LHCN-M2 (cell line): ENCODE results near the gene TCF7L2. TPM values are rescaled to one million over a fixed set of nuclear protein-coding genes. Genes with fewer than 3 reads are reported as not detected.

Experiments used
- DNase-seq: peaks from one replicate; pipeline ENCODE4 v3.0.0-alpha.2; 2012; ENCODE audit warnings: low read depth
- polyA plus RNA-seq: library from polyadenylated mRNA; unstranded; fragments of >200 nt; gene quantifications from one replicate; pipeline ENCODE4 v1.2.1, GENCODE V29; 2012; ENCODE audit warnings: missing spikeins
- total RNA-seq: library from RNA; depleted of rRNA; stranded (reverse); fragments of >200 nt; gene quantifications from 2 replicates; pipeline ENCODE4 v1.2.3, GENCODE V29; 2014; rRNA removed

Gene TCF7L2
- 2.9 and 3.4 TPM in 2 replicates for total RNA-seq
- polyA plus RNA-seq: 6.2 TPM

DNA sequence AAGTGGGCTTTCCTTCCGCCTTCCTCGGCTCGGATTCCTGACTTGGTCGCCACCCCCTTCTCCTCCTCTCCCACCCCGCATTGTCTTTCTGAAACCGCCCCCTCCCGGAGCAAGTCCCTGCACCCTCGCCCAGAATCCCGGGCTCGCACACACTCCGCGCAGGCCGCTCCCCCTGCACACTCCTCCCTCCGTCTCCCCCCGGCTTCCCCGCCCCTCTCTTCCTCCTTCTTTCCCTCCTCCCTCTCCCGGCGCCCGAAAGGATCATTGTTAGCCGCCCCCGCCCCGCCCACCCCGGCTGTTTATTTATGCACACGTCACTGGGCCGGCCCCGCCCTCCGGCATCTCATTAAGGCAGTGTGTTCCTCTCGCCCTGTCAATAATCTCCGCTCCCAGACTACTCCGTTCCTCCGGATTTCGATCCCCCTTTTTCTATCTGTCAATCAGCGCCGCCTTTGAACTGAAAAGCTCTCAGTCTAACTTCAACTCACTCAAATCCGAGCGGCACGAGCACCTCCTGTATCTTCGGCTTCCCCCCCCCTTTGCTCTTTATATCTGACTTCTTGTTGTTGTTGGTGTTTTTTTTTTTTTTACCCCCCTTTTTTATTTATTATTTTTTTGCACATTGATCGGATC lies at the start of gene TCF7L2:
TSS of gene TCF7L2 (plus strand) at position 373 of the 633 bp plus-strand sequence. CDS start 510 bp downstream, outside the sequence.
- DNase-seq: peak; percentile 96

DNA sequence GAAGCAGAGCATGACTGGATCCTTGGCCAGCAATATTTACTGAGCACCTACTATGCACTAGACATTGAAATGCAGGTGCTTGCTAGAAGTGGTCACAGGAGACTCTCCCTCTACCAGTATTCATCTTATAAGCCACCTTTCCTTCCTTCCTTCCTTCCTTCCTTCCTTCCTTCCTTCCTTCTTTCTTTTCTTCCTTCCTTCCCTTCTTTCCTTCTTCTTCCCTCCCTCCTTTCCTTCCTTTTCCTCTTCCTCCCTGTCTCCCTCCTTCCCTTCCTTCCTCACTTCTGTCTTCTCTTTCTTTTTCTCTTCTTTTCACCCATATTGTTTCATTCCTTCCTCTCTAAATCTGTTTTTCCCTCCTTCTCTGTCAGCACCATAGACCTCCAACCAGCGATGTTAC lies 47.3 kb upstream of the TCF7L2 start:
- no peak for DNase-seq

DNA sequence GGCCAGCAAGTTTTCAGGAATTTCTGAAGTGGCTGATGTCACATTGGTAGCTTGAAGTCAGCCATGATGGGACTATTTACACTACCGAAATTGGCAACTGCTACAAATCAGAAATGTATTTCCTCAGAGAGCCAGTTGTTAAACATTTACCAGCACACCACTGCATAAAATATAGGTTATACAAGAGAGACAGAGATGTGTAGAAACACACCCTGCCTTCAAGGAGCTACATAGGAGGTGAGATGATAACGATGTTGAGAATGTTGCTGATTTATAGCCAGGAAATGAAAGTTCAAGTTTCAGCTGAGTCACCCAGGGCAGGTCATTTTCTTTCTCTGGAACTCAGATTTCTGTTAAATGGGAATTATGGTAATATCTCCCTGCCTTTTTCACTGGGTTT lies 46.0 kb upstream of the TCF7L2 start:
- DNase-seq: peak; percentile 13

DNA sequence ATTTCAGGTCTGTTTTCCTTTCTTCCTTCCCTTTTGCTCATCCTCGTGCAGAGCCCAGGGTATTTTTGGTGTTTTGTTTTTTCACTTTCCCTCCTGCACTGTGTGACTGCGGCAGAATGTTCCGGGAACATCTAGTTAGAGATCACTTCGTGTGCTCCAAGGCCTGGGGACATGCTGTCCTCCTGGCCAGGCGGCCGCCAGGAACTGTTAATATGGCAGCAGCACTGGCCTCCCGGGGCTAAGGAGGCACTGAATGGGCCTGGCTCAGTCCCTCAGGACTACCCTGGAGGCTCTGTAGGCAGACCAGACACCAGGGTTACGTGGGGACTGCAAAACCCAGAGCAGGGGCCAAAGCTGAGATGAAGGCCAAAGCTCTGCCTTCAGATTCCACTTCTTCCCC lies 43.1 kb upstream of the TCF7L2 start:
- DNase-seq: no peak

DNA sequence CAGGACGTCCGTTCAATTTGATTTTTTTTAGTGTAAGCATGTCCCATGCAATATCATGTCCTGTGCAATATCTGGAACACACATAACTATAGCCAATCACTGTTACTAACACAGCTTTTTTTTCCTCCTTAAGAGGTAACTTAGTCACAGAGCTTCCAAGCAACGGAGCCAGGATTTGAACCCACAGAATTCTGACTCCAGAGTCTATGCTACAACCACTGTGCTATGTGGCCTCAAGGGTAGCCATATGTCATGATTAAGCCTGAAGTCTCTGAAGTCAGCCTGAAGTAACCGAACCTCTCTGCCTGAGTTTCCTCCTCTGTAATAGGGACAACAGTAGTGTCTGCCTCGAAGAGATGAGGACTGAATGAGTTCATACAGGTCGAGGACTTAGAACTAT lies 42.2 kb upstream of the TCF7L2 start:
- peak; percentile 11 for DNase-seq

DNA sequence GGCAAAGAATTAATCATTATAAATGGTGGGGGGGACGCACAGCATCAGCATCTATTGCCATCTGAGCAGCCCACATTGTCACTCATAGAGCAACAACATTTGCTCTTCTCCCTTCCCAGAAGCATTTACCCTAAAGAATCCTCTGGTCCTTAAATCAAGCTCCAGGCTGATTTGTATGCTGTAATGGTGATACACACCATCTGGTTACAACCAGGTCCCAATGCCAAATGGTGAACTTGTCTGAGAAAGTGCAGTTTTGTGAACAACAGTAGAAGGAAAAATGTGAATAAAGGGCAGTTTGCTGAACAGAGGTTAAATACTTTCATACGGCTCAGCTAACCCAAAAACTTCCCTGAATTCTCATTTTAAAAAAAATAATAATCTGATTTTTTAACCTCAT lies 38.8 kb upstream of the TCF7L2 start:
- no peak for DNase-seq

DNA sequence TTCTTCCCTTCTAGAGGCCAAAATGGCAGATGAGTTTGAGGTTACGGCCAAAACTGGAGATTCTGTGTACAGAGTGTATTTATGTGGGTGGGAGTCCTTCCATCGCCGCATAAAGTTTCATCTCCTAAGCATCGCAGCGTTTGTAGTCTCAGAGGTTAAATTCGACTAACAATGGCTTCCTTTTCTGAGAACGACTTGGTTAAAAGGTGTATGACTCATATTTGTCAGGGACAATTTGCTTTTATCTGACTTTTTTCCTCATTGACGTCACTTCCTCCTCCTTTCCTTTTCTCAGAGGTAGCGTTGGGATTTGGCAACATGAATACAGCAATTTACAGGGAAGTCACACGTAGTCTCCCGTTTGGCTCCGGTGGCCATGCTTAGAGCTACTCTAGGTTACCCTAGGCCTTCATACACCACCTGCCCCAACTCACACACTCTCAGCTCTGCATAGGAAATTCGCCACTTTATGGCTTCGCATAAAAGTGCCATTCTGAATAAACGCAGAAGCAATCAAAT lies 37.6 kb upstream of the TCF7L2 start:
- DNase-seq: no peak

DNA sequence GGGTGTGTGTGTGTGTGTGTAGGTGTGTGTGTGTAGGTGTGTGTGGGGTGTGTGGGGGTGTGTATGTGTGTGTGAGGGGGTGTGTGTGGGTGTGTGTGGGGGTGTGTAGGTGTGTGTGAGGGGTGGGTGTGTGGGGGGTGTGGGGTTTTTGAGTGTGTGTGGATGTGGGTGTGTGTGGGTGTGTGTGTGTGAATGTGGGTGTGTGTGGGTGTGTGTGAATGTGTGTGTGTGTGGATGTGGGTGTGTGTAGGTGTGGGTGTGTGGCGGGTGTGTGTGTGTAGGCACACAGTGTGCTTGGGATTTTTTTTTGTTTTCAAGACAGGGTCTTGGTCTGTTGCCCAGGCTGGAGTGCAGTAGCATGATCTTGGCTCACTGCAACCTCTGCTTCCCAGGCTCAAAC lies 36.8 kb upstream of the TCF7L2 start:
- no peak for DNase-seq

DNA sequence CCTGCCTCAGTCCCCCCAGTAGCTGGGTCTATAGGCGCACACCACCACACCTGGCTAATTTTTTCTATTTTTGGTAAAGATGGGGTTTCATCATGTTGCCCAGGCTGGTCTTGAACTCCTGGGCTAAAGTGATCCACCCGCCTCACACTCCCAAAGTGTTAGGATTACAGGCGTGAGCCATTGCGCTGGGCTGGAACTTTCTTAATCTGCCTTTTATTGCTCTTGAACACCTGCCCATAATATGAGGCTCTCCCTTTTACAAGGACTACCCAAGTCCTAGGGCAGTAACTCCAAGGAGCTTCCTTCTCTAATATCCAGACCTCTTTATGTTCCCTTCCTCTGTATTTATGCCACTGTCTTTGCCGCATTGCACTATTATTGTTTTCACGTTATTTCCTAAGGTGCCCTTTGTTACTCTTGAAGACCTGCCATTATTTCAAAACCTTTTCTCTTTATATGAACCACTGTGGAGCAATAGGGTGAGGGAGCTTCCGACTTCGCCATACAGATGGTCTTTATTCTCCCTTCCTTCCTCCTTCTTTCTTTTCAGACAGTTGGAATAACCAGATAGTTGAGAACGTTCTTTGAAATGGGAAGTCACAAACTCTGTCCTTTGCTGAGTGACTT lies 36.3 kb upstream of the TCF7L2 start:
- no peak for DNase-seq

DNA sequence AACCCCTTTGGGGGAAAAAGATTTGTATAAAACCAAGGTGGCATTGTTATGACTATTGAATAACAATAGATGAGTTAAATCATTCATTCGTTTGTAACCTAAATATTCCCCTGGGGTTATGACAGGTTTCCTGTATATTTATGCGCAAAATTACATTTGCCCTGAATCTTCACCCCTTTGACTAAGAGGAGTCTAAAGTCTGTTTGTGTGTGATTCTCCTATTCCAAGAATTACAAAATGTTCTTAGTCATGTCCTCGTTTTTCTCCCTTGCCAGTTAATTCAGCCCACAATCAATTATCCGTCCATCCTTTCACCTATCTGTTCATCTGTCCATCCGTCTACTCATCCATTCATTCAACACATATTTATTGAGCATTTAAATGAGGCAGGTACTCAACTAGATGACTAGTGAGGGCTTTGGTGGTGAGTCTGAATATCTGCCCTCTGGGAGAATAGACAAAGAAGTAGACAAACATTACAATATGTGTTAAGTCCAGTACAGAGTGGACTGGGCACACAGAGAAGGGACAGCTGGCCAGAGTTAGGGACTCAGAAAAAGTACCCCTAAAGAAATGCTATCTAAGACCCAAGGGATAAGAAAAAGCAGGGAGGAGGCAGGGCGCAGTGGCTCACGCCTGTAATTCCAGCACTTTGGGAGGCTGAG lies 35.6 kb upstream of the TCF7L2 start:
- no peak for DNase-seq

DNA sequence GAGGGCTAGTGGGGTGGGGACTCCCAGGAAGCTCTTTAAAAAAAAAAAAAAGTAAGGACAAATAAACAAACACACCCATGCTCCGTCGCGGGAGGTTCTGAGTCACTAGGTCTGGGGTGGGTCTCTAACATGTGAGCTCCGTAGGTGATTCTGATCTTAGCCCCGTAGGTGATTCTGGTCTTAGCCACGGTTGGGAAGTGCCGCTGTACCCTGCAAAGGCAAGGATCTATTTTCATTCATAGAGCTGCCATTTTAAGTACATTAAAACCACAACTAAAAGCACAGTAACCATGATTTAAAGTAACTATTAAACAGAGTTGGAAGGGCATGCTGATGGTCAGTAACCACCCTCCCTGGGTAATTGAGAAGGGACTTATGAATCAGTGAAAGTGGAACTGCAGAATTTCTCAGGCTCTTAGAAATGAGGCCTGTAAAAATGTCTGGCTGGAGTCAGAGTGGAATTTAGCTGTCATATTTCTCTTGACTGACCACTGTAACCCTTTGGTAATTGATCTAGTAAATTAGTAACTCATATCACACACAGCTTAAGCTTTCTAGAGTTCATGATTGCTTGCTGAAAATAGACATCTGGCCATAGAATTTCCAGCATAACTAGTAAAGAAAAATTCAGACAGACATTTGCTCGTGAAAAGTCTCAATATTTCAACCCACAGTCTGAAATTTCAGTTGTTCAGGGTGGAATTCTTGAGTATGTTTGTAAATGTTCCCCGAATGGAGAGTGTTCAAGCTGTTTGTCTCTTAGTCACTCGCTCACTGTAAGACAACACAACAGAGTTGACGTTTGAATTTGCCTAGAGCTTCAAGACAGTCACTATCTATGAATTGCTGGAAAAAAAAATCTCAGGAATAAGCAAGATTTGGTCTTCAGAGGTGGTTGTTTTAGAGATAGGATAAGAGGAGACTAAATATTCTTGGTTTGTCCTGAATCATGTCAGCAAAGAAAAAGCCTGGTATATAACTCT lies 34.2 kb upstream of the TCF7L2 start:
- DNase-seq: peak; percentile 57

DNA sequence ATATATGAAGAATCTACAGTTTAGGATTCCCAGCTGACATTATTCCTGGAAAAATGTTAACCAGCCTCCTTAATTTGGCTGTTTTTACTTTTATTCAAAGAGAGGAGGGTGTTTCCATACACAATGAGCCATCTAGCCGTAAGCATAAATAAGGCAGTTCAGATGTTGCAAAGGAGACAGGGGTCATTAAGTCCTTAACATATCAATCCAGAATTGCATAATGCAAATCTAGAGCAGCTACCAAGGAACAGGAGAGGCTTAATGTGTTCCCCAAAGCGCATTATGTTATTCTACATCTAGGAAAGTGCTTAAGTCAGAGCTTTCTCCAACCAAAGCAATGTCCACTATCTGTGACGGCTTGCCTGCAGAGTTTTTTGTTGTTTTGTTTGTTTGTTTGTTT lies 32.4 kb upstream of the TCF7L2 start:
- no peak for DNase-seq

DNA sequence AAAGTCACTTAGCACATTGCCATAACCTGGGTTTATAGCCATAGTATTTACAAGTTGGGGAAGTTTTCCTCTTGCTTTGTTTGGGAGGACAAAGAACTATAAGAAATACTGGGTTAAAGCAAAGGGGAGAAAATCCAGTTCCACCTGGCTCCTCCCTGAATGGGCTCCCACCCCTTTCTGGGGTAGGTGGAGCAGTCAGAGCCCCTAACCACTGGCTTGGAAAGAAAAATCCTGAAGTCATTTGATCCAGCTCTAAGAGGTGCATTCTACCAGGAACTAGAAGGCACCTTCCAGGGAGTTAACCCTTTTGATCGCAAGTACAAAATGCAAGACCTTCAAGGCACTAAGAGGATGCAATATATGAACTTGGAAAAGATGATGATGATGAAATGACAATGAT lies 31.3 kb upstream of the TCF7L2 start:
- DNase-seq: no peak

DNA sequence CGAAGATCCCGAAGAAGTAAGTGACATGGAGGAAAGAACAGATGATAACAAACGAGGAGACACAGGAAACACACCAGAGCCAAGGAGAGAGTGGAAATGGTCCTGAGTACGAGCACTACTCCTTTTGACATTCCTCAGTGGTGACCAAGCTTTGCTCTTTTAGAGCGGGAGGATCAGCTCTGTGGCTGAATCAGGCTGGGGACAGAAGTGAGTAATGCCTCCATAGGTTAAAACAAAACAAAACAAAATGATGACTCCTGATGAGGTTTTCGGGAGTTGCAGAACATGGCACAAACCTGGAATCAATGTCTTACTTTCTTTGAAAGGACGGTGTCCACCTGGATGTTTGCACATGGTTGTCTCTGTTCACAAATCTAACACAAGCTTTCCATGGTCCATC lies 30.3 kb upstream of the TCF7L2 start:
- DNase-seq: peak; percentile 73

DNA sequence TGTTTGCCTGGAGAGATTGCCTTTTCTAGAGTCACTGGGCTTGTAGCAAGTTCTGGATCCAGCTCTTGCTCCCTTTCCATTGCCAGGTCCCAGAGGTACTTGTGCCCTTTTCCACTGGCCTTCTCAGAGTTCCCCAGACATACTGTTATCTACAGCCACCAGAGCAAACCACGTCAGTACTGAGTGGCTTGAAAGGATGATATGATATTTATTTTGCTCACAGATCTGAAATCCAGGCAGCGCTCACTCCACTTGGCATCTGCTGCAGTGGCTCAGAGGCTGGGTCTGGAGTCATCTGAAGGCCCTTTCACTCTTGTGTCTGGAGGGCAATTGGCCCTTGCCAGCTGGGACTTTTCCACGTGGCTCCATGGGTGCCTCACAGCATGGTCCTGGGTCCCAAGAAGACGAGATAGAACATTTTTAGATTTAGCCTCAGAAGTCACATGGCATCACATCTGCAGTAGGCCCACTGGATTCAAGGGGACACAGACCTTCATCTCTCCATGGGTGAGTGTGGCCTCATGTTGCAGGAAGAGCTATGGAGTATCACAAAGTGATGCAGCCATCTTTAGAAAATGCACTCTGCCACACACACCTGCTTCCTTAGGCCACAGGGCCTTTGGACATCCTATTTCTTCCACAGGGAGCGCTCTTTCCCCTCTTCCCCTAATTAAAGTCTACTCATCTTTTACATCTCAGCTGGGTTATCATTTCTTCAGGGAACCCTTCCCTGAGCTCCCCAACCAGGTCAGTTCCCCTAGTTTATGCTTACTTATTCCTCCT lies 22.9 kb upstream of the TCF7L2 start:
- no peak for DNase-seq

DNA sequence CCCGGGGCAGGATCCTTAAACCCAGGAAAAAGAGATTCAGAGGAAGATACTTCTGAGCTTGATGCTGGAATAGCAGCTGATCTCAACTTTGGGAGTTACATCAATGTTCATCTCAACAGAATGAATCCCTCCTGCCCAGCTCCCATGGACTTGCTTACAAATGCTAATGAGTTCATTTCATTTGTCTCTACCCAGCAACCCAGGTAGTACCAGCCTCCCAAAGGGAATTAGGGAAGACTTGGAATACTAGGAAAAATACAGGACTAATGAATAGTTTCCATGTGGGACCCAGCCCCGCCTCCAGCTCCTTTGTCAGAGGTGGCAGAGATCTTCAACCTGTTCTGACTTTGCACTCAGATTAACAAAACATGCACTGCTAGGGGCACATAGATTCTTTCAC lies 22.1 kb upstream of the TCF7L2 start:
- DNase-seq: no peak

DNA sequence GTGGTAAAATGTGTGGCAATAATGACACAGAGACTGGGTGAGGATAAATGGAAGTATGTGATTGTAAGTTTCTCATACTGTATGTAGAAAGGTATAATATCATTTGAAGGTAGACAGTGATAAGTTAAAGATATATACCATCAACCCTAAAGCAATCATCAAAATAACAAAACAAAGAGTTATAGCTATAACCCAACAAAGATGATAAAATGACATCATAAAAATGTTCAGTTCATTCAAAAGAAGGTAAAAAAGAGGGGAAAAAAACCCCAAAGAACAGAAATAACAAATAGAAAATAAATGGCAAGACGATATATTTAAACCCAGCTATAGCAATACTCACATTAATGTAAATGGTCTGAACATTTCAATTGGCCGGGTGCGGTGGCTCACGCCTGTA lies 17.4 kb upstream of the TCF7L2 start:
- DNase-seq: no peak

DNA sequence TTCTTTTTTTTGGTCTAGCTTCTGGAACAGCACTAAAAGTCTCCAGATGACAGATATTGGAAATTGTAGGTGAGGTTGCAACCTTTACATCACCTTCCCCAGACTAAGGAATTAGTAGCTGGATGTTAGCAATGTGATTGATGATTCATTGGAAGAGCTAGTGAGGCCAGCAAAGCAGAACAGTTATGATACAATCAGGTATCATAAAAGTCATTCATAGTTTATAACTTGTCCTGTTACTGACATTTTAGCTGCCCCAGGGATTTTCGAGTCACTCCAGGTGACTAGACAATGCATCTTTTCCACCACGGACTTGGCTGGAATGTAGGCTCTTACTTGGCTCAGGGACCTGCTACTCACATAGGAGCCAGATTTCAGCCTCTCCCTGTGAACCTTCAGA lies 15.9 kb upstream of the TCF7L2 start:
- DNase-seq: no peak

DNA sequence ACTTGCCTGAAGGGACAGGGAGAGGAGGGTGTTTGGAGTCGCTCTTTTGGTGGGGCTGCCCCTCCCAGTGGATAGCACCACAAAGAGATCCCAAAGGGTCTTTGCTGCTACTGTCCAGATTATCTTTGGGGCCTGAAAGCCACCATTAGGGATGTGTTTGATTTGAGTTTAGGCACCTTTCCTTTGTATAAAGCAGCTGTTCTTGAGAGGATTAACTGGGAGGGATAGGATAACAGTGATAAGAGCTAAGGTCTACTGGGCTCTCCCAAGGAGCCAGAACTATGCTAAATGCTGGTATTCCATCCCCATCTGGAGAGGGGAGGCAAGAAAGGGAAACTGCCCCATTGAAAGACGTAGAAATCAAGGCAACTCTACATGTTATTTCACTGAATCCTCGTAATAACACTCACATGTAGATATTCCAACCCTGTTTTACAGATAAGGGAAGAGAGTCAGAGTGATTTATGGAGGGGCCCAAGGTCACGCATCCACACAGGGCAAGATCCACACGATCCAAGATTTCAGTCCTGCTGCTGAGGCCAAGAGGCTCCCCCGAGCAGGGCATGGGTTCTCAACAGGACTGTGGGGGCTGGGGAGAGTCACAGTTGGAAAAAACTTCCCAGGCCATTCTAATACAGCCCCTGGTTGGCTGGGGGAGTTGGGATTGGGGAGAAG lies 11.1 kb upstream of the TCF7L2 start:
- DNase-seq: no peak

DNA sequence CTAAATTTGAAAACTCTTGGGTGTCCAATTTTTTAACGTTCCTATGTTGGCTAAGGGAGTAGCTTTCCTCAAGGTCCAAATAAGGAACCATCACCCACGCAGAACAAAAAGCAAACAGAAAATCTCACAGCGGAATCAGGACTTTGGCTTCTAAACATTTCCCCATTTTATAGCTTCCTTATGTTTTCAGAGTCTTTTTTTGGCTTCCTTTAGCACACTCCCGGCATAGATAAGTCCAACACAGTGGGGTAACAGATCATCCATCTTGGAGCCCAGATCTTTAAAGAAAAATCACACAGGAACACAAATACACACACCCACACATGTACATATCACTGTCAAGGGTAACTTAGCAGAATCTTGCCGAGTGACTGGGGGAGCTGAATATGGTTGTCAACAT lies 4.2 kb upstream of the TCF7L2 start:
- no peak for DNase-seq
